Suprapubic skin (tissue), 3 donors: Measurements from ENCODE around the gene DGKZ.

Experiments
- CTCF ChIP-seq, 2 donors: fragments of 200-600 bp in 1 of 2; fragments of 450-650 bp in 1 of 2; sonication (generic) in 1 of 2; IDR thresholded peaks; one replicate each; pipeline ENCODE4 v1.5.1; 2016 to 2019; ENCODE audit warnings: antibody characterized with exemption in 2 of 2, mild to moderate bottlenecking in 1 of 2, moderate library complexity in 1 of 2
- POLR2A ChIP-seq, 2 donors: fragments of 450-650 bp; IDR thresholded peaks; one replicate each; pipeline ENCODE4 v1.6.1; 2017; ENCODE audit warnings: antibody characterized with exemption in 2 of 2, mild to moderate bottlenecking in 2 of 2, moderate library complexity in 2 of 2

- TF ChIP-seq CTCF (IDR thresholded peaks at IDR 0.05) (no peak), POLR2A (IDR thresholded peaks at IDR 0.05) (no peak)
Observed at GRCh38 chr11:46330154-46330553, 17.1 kb upstream of the DGKZ start.
